Liver (tissue), 9 donors: Measurements from ENCODE around the gene ABLIM2. TPM values are rescaled to one million over a fixed set of nuclear protein-coding genes. Genes with fewer than 3 reads are reported as not detected.

Source experiments
- DNase-seq: peaks from one replicate; pipeline ENCODE4 v3.0.0-alpha.2; 2017; ENCODE audit warnings: low spot score
- H3K27ac ChIP-seq, 2 donors: one replicate each; pipeline ENCODE4 v1.7.0; 2013; ENCODE audit warnings: inconsistent platforms in 2 of 2, low read length in 2 of 2, control low read depth in 1 of 2, low read depth in 1 of 2, mild to moderate bottlenecking in 1 of 2
- H3K27me3 ChIP-seq, 4 donors: one replicate each; pipeline versions ENCODE4 v1.6.1 to v1.7.0; 2013; ENCODE audit warnings: low read length in 3 of 4, inconsistent platforms in 1 of 4, mild to moderate bottlenecking in 1 of 4, moderate library complexity in 1 of 4; ENCODE audit not compliant: control insufficient read depth in 4 of 4, insufficient read depth in 4 of 4
- H3K36me3 ChIP-seq, 4 donors: one replicate each; pipeline versions ENCODE4 v1.6.1 to v1.7.0; 2013; ENCODE audit warnings: low read length in 3 of 4, mild to moderate bottlenecking in 3 of 4, low read depth in 1 of 4, moderate library complexity in 1 of 4; ENCODE audit not compliant: control insufficient read depth in 4 of 4, insufficient read depth in 3 of 4
- H3K4me1 ChIP-seq, 4 donors: one replicate each; pipeline versions ENCODE4 v1.6.1 to v1.7.0; 2013; ENCODE audit warnings: low read length in 3 of 4, mild to moderate bottlenecking in 3 of 4, moderate library complexity in 1 of 4; ENCODE audit not compliant: control insufficient read depth in 4 of 4, insufficient read depth in 4 of 4
- H3K4me3 ChIP-seq, 3 donors: one replicate each; pipeline versions ENCODE4 v1.6.1 to v1.7.0; 2013; ENCODE audit warnings: low read length in 3 of 3, control low read depth in 1 of 3, low read depth in 1 of 3, mild to moderate bottlenecking in 1 of 3
- H3K9ac ChIP-seq, 2 donors: one replicate each; pipeline ENCODE4 v1.7.0; 2013; ENCODE audit warnings: low read length in 2 of 2, mild to moderate bottlenecking in 2 of 2, moderate library complexity in 2 of 2, control low read depth in 1 of 2, low read depth in 1 of 2
- H3K9me3 ChIP-seq, 4 donors: one replicate each; pipeline versions ENCODE4 v1.6.1 to v1.7.0; 2013; ENCODE audit warnings: low read length in 3 of 4; ENCODE audit not compliant: control insufficient read depth in 4 of 4
- CTCF ChIP-seq: fragments of 150-350 bp; IDR thresholded peaks from 2 replicates; pipeline ENCODE4 v1.5.1; 2017; ENCODE audit warnings: improper control_type of control experiment, low read depth, low read length; ENCODE audit not compliant: missing input control
- EGR1 ChIP-seq, 2 donors: IDR thresholded peaks; 2 replicates each; pipeline ENCODE4 v1.6.1; 2016 to 2018; ENCODE audit warnings: antibody characterized with exemption in 2 of 2, low read depth in 2 of 2
- FOXA1 ChIP-seq: IDR thresholded peaks from 2 replicates; pipeline ENCODE4 v1.6.1; 2016; ENCODE audit warnings: antibody characterized with exemption
- FOXA2 ChIP-seq: IDR thresholded peaks from 2 replicates; pipeline ENCODE4 v1.6.1; 2016; ENCODE audit warnings: antibody characterized with exemption
- GABPA ChIP-seq, 2 donors: IDR thresholded peaks in 1 of 2; conservative IDR thresholded peaks in 1 of 2; 2 replicates each; pipeline ENCODE4 v1.6.1; 2016; ENCODE audit warnings: antibody characterized with exemption in 2 of 2, mild to moderate bottlenecking in 1 of 2, moderate library complexity in 1 of 2
- HNF4A ChIP-seq, 2 donors: conservative IDR thresholded peaks; 2 replicates each; pipeline ENCODE4 v1.6.1; 2016; ENCODE audit warnings: antibody characterized with exemption in 2 of 2, mild to moderate bottlenecking in 2 of 2
- HNF4G ChIP-seq: IDR thresholded peaks from 2 replicates; pipeline ENCODE4 v1.6.1; 2016; ENCODE audit warnings: antibody characterized with exemption
- JUND ChIP-seq, 2 donors: IDR thresholded peaks; 2 replicates each; pipeline ENCODE4 v1.6.1; 2016; ENCODE audit warnings: antibody characterized with exemption in 2 of 2
- NR2F2 ChIP-seq: IDR thresholded peaks from 2 replicates; pipeline ENCODE4 v1.6.1; 2016; ENCODE audit warnings: antibody characterized with exemption
- RAD21 ChIP-seq, 2 donors: IDR thresholded peaks; 2 replicates each; pipeline ENCODE4 v1.6.1; 2016; ENCODE audit warnings: antibody characterized with exemption in 2 of 2, mild to moderate bottlenecking in 2 of 2
- RXRA ChIP-seq, 2 donors: IDR thresholded peaks; 2 replicates each; pipeline ENCODE4 v1.6.1; 2017 to 2018; ENCODE audit warnings: antibody characterized with exemption in 2 of 2, mild to moderate bottlenecking in 1 of 2
- TAF1 ChIP-seq: conservative IDR thresholded peaks from 2 replicates; pipeline ENCODE4 v1.6.1; 2016; ENCODE audit warnings: antibody characterized with exemption, mild to moderate bottlenecking
- YY1 ChIP-seq: IDR thresholded peaks from 2 replicates; pipeline ENCODE4 v1.6.1; 2016; ENCODE audit warnings: antibody characterized with exemption, mild to moderate bottlenecking
- ZBTB33 ChIP-seq: IDR thresholded peaks from 2 replicates; pipeline ENCODE4 v1.6.1; 2016; ENCODE audit warnings: antibody characterized with exemption
- WGBS: extraction: QIAGEN DNeasy Blood & Tissue Kit; methylation state at CpG from one replicate; pipeline ENCODE4 v1.1.7; 2013; 5-methylcytosine and 5-hydroxymethylcytosine counted together
- polyA plus RNA-seq, 2 donors: library from polyadenylated mRNA; stranded (reverse) in 1 of 2; unstranded in 1 of 2; fragments of 200-250 nt in 1 of 2; fragments of >200 nt in 1 of 2; fragmentation: Nextera tagmentation in 1 of 2; extraction: Ambion mirVana in 1 of 2; gene quantifications; one replicate each; pipeline versions ENCODE4 v1.2.1 to v1.2.3, GENCODE V29; 2013 to 2015
- total RNA-seq, 2 donors: library from RNA; depleted of rRNA; stranded (reverse); fragments of >200 nt; gene quantifications; one replicate each; pipeline ENCODE4 v1.2.3, GENCODE V29; 2014
- TF ChIP-seq, protein P1 (sequence below): IDR thresholded peaks from 2 replicates; pipeline ENCODE4 v1.6.1; 2016; ENCODE audit warnings: antibody characterized with exemption
- TF ChIP-seq, protein P2 (sequence below): IDR thresholded peaks from 2 replicates; pipeline ENCODE4 v1.6.1; 2016; ENCODE audit warnings: antibody characterized with exemption, mild to moderate bottlenecking
- TF ChIP-seq, protein P3 (sequence below): IDR thresholded peaks from 2 replicates; pipeline ENCODE4 v1.6.1; 2016; ENCODE audit warnings: antibody characterized with exemption
- donor health status: healthy.
- donor health status: healthy.
- donor health status: healthy.
- donor health status: healthy.
- donor health status: healthy.

ABLIM2 gene
- total and polyA plus RNA-seq, 4 donors: 0.75 to 2.5 (median 0.93) TPM

DNA sequence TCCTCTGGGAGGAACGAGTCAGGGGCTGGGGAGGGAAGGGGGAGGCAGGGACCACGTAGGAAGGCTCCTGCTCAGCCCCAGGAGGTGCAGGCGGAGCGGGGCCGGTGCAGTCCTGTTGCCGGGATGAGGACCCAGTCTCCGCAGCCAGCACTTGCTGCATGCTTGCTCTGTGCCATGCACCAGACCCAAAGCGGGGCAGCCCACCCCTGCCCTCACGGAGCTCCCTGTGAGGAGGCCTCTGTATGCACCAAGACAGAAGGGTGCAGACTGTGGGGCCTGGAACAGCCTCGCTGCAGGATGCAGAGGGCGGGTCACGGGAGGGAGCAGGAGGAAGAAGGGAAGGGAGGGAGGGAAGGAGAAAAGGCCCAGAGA lies 61.9 kb downstream of the ABLIM2 start (continued):
- no peak for TF ChIP-seq JUND (IDR thresholded peaks at IDR 0.05)
- TF ChIP-seq GABPA (IDR thresholded peaks at IDR 0.05 in 1 of 2, conservative IDR thresholded peaks at IDR 0.05 in 1 of 2): no peak
- TF ChIP-seq, protein P1, sequence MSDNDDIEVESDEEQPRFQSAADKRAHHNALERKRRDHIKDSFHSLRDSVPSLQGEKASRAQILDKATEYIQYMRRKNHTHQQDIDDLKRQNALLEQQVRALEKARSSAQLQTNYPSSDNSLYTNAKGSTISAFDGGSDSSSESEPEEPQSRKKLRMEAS: no peak

DNA sequence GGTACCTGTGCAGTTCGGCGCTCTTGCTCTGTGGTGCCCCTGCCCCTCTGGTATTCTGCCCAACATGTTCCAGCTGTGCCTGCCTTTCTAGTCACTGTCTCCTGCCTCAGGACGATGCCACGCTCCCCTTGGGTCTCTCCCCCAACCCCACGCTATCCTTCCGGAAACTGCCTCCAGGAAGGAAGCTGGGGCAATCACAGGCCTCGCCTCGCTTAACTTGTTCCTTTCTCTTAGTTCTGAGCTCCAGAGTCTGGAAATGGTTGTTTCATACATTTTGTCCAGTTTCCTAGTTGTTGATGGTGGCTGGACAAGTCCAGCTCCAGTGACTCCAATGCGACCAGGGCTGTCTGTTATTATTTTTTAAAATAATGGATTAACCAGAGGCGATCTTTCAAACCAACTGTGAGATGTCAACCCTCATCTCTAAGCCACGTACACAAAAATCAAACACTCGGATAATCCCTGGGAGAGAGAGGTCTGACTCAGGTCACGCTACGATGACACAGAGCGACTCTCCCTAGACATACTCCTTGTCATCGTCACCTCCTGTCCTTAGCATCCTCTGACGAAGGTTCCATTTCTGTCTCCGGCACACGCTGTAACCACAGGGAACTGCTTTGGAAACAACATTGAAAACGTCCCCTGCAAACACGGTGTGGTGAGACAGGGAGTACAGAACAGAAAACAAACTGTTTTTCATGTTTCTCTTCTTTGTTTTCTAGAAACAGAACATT lies 62.5 kb downstream of the ABLIM2 start:
- Histone ChIP-seq H3K4me1 (no peaks in the 10 kb centered on the region), H3K27ac (no peak overlapping the region), H3K36me3 (no peaks in the 10 kb centered on the region), H3K9me3 (peaks cover 0 to 4% (median under 1%) of the 10 kb centered on the region in 4 donors), H3K27me3 (no peaks in the 10 kb centered on the region), H3K9ac (no peak overlapping the region), H3K4me3 (no peak overlapping the region)
- TF ChIP-seq TAF1: no peak
- TF ChIP-seq, protein P2, sequence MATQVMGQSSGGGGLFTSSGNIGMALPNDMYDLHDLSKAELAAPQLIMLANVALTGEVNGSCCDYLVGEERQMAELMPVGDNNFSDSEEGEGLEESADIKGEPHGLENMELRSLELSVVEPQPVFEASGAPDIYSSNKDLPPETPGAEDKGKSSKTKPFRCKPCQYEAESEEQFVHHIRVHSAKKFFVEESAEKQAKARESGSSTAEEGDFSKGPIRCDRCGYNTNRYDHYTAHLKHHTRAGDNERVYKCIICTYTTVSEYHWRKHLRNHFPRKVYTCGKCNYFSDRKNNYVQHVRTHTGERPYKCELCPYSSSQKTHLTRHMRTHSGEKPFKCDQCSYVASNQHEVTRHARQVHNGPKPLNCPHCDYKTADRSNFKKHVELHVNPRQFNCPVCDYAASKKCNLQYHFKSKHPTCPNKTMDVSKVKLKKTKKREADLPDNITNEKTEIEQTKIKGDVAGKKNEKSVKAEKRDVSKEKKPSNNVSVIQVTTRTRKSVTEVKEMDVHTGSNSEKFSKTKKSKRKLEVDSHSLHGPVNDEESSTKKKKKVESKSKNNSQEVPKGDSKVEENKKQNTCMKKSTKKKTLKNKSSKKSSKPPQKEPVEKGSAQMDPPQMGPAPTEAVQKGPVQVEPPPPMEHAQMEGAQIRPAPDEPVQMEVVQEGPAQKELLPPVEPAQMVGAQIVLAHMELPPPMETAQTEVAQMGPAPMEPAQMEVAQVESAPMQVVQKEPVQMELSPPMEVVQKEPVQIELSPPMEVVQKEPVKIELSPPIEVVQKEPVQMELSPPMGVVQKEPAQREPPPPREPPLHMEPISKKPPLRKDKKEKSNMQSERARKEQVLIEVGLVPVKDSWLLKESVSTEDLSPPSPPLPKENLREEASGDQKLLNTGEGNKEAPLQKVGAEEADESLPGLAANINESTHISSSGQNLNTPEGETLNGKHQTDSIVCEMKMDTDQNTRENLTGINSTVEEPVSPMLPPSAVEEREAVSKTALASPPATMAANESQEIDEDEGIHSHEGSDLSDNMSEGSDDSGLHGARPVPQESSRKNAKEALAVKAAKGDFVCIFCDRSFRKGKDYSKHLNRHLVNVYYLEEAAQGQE: no peak
- no peak for TF ChIP-seq CTCF
- TF ChIP-seq, protein P3, sequence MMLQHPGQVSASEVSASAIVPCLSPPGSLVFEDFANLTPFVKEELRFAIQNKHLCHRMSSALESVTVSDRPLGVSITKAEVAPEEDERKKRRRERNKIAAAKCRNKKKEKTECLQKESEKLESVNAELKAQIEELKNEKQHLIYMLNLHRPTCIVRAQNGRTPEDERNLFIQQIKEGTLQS: no peak
- TF ChIP-seq ZBTB33: no peak
- no peak for TF ChIP-seq GABPA (IDR thresholded peaks at IDR 0.05 in 1 of 2, conservative IDR thresholded peaks at IDR 0.05 in 1 of 2)
- TF ChIP-seq EGR1 (IDR thresholded peaks at IDR 0.05; ENCODE audit: low read depth in 2 of 2): no peak
- TF ChIP-seq YY1: no peak
- TF ChIP-seq FOXA2: no peak
- TF ChIP-seq JUND (IDR thresholded peaks at IDR 0.05): no peak
- TF ChIP-seq FOXA1: no peak
- no peak for TF ChIP-seq RAD21 (IDR thresholded peaks at IDR 0.05)
- TF ChIP-seq NR2F2: no peak
- TF ChIP-seq HNF4A (conservative IDR thresholded peaks at IDR 0.05): no peak
- no peak for TF ChIP-seq RXRA (IDR thresholded peaks at IDR 0.05)
- no peak for TF ChIP-seq HNF4G
- no peak for DNase-seq
- 89% methylated on average over 21 of the region's 21 CpGs for WGBS
